Hematopoietic multipotent progenitor cell treated with erythropoietin and hydrocortisone succinate and interleukin-3 and kit ligand, for 4 days (in vitro differentiated cells): ENCODE data around the gene PLOD1.
"Not testable (repeated sequence)": the region's sequence is repeated elsewhere in the genome, so short reads cannot be mapped to it uniquely, and the experiment has no call there.

Experiments
- DNase-seq: peaks from one replicate; pipeline ENCODE4 v3.0.0-alpha.2; 2015

Gene PLOD1

GRCh38 chr1:11934302-11935056, at the start of gene PLOD1:
TSS of gene PLOD1 (plus strand) at chr1:11934717. CDS start at chr1:11934780, 63 bp downstream.
- peak; percentile 96 for DNase-seq

GRCh38 chr1:11885916-11886315, 48.6 kb upstream of the PLOD1 start:
- no peak for DNase-seq

DNA sequence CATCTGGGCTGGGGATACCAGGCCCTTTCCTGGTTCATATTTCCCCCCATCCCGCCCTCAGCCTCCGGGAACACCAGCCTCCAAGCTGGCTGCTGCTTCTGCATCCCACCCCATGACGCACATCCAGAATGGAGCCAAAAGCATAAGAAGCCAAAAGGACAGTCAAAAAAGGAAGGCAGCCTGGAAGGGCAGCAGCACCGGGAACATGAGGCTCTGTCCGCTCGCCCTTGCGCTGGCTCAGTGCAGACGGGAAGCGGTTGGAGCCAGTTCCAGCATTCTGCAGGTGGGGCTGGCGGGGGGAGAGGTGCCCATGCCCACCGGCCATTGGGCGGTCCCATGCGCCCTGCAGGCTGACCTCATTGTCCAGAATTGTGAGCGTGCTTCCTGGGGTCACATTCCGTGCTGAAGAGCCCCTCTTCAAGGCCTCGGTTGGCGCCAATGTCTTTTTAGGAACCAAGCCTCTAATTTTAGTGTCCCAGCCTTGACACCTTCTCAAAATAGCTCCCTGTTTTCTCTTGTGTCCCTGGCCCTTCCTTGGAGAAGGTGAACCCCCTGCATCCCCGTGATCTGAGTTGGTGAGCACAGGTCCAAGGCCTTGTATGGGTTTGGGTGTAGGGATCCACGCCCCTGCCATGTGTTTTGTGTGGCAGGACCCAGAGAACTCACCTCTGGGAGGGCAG, 47.4 kb upstream of the PLOD1 start:
- no peak for DNase-seq

GRCh38 chr1:11887666-11888007, 46.9 kb upstream of the PLOD1 start:
- DNase-seq, result no peak

- no peak for DNase-seq
Observed at GRCh38 chr1:11888206-11888876, 46.2 kb upstream of the PLOD1 start.

GRCh38 chr1:11888877-11889208, 45.7 kb upstream of the PLOD1 start:
- no peak for DNase-seq

DNA sequence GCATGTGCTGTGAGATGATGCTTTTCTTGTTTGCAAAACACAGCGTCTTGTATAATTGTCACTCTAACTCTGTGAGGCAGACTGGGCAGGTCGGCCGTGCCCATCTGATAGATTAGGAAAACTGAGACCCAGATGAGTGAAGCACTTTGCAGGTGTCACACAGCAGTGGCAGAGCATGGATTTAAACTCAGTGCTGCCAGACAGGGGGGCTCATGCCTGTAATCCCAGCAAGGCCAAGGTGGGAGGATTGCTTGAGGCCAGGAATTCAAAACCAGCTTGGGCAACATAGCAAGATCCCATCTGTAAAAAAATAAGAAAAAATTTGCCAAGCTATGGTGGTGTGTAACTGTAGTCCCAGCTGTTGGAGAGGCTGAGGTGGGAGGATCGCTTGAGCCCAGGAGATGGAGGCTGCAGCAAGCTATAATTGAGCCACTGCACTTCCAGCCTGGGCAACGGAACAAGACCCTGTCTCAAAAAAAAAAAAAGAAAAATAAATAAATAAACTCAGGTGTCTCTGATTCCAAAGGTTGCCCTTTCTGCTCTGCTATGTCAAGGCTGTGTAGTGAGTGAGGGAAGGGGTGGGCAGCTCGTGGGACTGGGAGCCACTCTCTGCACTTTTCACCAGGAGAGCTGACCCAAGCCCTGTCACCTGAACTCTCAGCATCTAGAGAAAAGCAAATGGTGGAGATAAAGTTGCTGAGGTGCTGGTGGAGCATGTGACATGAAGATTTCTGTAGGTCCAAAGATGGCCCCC, 42.9 kb upstream of the PLOD1 start:
- DNase-seq, result no peak

DNA sequence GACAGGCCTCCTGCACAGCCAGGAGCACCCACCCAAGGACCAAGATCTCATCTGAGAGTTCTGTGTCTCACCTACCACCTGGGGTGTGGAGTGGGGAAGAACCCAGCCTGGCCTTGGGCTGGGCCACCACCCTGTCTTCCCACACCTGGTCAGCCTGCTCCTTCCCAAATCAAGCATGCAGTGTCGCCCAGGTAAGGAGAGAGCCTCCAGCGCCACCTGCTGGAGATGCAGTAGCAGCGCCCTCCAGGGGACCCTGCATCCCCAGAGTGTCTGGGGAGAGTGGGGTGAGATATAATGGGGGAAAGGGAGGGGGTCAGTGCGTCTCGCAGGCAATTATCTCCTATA, 40.6 kb upstream of the PLOD1 start:
- peak; percentile 77 for DNase-seq

- DNase-seq, result not testable (repeated sequence)
Observed at GRCh38 chr1:11894501-11894900, 40.0 kb upstream of the PLOD1 start.

DNA sequence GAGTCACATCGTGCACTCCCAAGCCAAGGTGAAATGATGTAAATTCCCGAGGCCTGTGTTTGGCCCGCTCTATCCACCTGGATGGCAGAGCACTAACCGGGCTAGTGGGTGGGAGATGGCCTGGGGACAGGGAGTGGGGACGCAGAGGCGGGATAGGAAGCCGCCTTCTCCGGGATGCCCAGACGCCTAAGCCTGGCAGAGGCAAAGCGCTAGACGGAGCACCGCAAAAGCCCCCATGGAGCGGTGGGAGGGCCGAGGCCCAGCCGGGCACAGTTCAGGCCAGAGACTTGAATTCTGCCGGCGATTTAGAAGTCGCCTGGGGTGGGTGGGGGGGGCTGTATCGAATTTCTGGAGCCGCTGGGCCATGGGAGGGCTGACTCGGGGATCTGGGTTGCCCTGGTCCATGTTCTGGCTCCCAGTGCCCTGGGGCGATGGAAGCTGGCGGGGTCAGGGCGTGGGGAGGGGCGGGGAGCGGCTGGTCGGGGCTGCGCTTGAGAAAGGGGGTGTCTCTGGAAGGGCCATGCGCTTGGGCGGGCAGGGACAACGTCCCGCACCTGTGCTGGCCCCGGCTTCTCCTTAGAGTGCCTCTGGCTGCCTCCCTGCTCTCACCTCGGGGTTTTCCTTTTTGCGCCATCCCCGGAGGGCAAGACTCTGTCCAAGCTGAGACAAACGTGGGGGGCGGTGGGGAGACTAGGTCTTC, 36.3 kb upstream of the PLOD1 start:
- DNase-seq, result no peak

DNA sequence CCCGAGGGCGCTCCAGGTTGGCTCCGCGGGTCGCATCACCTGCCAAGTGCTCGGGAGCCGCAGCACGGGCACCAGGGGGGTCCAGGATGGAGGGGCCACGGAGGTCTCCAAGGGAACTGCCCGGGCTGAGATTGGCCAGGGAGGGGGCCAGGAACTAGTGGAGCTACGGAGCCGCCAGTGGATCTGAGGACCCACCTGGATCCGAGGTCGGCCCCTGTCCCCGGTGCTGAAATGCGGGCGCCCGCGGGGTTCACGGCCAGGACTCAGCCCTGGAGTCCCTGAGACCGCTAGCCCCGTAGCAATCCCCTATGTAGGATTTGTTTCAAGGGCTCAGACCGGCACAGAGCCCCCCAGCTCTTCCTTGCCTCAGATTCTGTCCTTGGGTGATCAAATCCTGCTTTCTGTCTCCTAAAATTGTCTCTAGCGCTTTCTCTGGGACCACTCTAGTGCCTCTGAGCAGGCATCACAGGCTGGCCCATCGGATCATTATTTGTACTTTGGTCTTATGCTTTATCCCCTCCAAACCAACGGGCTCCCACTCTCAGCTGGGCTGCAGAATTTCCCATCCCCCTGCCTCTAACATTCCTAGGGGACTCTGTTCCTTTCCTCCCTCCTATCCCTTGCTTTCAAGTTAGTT, 35.6 kb upstream of the PLOD1 start:
- DNase-seq, result peak; percentile 51

- not testable (repeated sequence) for DNase-seq
Observed at GRCh38 chr1:11901446-11901845, 33.1 kb upstream of the PLOD1 start.

GRCh38 chr1:11903210-11903609, 31.3 kb upstream of the PLOD1 start:
- no peak for DNase-seq

DNA sequence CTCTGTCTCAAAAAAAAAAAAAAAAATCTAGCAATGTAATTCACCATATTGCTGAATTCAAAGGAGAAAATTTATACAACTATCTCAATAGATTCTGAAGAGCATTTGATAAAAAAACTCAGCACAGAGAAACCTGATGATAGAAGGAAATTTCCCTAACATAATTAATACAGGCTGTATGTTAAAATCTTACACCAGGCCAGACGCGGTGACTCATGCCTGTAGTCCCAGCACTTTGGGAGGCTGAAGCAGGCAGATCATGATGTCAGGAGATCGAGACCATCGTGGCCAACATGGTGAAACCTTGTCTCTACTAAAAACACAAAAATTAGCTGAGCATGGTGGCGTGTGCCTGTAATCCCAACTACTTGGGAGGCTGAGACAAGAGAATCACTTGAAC, 30.4 kb upstream of the PLOD1 start:
- DNase-seq, result not testable (repeated sequence)

DNA sequence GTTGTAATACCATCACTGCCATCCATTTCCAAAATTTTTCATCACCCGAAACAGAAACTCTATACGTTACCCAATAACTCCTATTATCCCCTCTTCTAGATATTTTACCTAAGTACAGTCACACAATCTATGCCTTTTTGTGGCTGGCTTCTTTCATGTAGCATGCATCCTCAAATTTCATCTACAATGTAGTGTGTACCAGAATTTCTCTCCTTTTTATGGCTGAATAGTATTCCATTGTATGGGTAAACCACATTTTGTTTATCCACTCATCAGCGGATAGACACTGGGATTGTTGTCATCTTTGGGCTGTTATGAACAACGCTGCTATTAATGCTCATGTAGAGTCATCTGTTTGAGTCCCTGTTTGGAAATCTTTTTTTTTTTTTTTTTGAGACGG, 29.5 kb upstream of the PLOD1 start:
- DNase-seq, result no peak

GRCh38 chr1:11906870-11907269, 27.6 kb upstream of the PLOD1 start:
- DNase-seq, result no peak

DNA sequence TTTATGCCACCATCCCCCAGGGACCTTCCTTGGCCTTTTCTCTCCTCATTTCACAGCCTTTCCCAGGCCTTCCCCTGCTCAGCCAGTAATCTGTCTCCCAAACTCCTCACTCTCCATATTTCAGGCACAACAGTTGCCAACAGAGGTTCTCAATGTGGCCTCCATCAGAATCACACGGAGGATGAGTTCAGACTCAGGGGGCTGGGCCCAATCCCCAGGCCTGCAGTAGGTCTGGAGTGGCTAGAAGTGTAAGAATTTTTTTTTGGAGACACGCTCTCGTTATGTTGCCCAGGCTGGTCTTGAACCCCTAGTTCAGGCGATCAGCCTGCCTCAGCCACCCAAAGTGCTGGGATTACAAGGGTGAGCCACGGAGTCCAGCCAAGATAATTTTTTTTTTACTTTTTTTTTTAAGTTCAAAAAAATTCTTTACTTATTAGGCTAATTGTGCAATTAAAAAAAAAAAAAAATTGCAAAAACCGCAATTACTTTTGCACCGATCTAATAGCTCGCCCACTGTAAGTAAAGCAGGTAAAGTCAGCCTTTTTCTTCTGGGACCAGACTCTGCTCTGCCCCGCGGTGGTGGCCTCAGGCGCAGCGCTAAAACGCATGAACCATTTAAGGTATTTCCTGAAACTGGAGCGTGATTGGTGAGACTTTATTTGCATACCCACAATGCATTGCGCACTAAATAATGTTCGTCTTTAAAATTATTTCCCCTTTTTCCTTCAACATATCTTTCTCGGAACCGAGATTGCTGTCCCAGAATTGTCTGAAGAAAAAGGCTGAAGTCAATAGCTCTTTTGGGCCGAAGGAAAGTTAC, 27.0 kb upstream of the PLOD1 start:
- DNase-seq, result peak; percentile 98

GRCh38 chr1:11908095-11908675, 26.3 kb upstream of the PLOD1 start:
- DNase-seq, result peak; percentile 98

- DNase-seq, result peak; percentile 20
Observed at GRCh38 chr1:11910914-11911228, 23.6 kb upstream of the PLOD1 start.

GRCh38 chr1:11912000-11912399, 22.5 kb upstream of the PLOD1 start:
- no peak for DNase-seq
